H1 (cell line): ENCODE measurements around the gene PTPRG. TPM values are rescaled to one million over a fixed set of nuclear protein-coding genes. Genes with fewer than 3 reads are reported as not detected.

Experiments used
- CTCF ChIA-PET: fragments of 300-600 bp; sonication (Branson Sonifier 250); formaldehyde crosslinking; loops from one replicate; lab custom pipeline; 2021; ENCODE audit not compliant: partially characterized antibody; lab: Charles Lee
- POLR2A ChIA-PET: fragments of 300-600 bp; sonication (Branson Sonifier 250); formaldehyde crosslinking; loops from one replicate; lab custom pipeline; 2021; ENCODE audit warnings: inconsistent platforms; ENCODE audit not compliant: partially characterized antibody; lab: Charles Lee
- DNase-seq, 2 experiments: peaks; one replicate each; pipeline versions ENCODE4 v3.0.0 to v3.0.0-alpha.2; 2010 to 2022; ENCODE audit warnings: low spot score in 2 of 2, low read depth in 1 of 2, mixed read lengths in 1 of 2
- FAIRE-seq: peaks from 2 replicates; lab custom pipeline; 2011; peaks lifted over from hg19 to GRCh38; lab: Jason Lieb, UNC
- H2AFZ ChIP-seq: 2 replicates; pipeline ENCODE4 v1.8.1; 2012; ENCODE audit warnings: low read length, inconsistent platforms
- H2AK5ac ChIP-seq: 2 replicates; pipeline ENCODE4 v1.6.1; 2013; ENCODE audit warnings: low read depth, low read length
- H2BK120ac ChIP-seq: replicated peaks from 2 replicates; pipeline ENCODE3; 2013; ENCODE audit warnings: low read depth, low read length, inconsistent platforms
- H2BK12ac ChIP-seq: 2 replicates; pipeline ENCODE4 v1.6.1; 2013; ENCODE audit warnings: low read depth, low read length
- H2BK15ac ChIP-seq: 2 replicates; pipeline ENCODE4 v1.6.1; 2013; ENCODE audit warnings: low read length
- H2BK20ac ChIP-seq: 2 replicates; pipeline ENCODE4 v1.6.1; 2013; ENCODE audit warnings: low read length
- H2BK5ac ChIP-seq: 2 replicates; pipeline ENCODE4 v1.6.1; 2013; ENCODE audit warnings: low read depth, low read length
- H3K14ac ChIP-seq: 2 replicates; pipeline ENCODE4 v1.6.1; 2013; ENCODE audit warnings: inconsistent platforms; ENCODE audit not compliant: insufficient read length
- H3K18ac ChIP-seq: 2 replicates; pipeline ENCODE4 v1.6.1; 2013; ENCODE audit warnings: low read length; ENCODE audit errors: extremely low read depth
- H3K23ac ChIP-seq: 2 replicates; pipeline ENCODE4 v1.6.1; 2013; ENCODE audit warnings: inconsistent platforms; ENCODE audit not compliant: insufficient read length
- H3K23me2 ChIP-seq: 2 replicates; pipeline ENCODE4 v1.6.1; 2013; ENCODE audit warnings: low read depth, low read length
- H3K27ac ChIP-seq: 2 replicates; pipeline ENCODE4 v1.6.1; 2011; ENCODE audit warnings: low read depth, low read length, inconsistent platforms
- H3K27me3 ChIP-seq, 4 experiments: replicated peaks in 1 of 4; 1 replicate in 1 of 4; 2 replicates in 3 of 4; pipeline versions ENCODE4 v1.6.1 to v1.8.1; 2011 to 2013; ENCODE audit warnings: low read length in 3 of 4, mild to moderate bottlenecking in 3 of 4, inconsistent platforms in 2 of 4, mixed read lengths in 2 of 4, moderate library complexity in 1 of 4; ENCODE audit not compliant: control insufficient read depth in 3 of 4, insufficient read depth in 3 of 4; ENCODE audit errors: extremely low read depth in 1 of 4
- H3K36me3 ChIP-seq, 4 experiments: 2 replicates each; pipeline versions ENCODE4 v1.6.1 to v1.8.1; 2011 to 2013; ENCODE audit warnings: mild to moderate bottlenecking in 4 of 4, low read length in 3 of 4, moderate library complexity in 2 of 4, control low read depth in 1 of 4, inconsistent platforms in 1 of 4; ENCODE audit not compliant: insufficient read depth in 4 of 4, control insufficient read depth in 2 of 4
- H3K4ac ChIP-seq: replicated peaks from 2 replicates; pipeline ENCODE3; 2013; ENCODE audit warnings: low read length, low read depth, mixed read lengths, inconsistent platforms; ENCODE audit not compliant: insufficient read length
- H3K4me1 ChIP-seq, 4 experiments: replicated peaks in 1 of 4; 1 replicate in 1 of 4; 2 replicates in 3 of 4; pipeline versions ENCODE4 v1.6.1 to v1.8.1; 2011 to 2013; ENCODE audit warnings: low read length in 3 of 4, inconsistent platforms in 2 of 4, mixed read lengths in 1 of 4; ENCODE audit not compliant: insufficient read depth in 4 of 4, control insufficient read depth in 3 of 4
- H3K4me2 ChIP-seq, 2 experiments: 2 replicates each; pipeline versions ENCODE4 v1.6.1 to v1.8.1; 2011 to 2013; ENCODE audit warnings: low read depth in 2 of 2, low read length in 2 of 2, control low read depth in 1 of 2, inconsistent platforms in 1 of 2, mild to moderate bottlenecking in 1 of 2; ENCODE audit not compliant: insufficient read depth in 1 of 2
- H3K4me3 ChIP-seq, 4 experiments: fragments of 200-600, 300-600 bp in 1 of 4; sonication (generic), shearing (Covaris generic), sonication (Bioruptor Twin) in 1 of 4; 2 replicates each; pipeline versions ENCODE4 v1.5.1 to v1.8.1; 2011 to 2016; ENCODE audit warnings: low read length in 4 of 4, low read depth in 3 of 4, control low read depth in 2 of 4, inconsistent platforms in 2 of 4, mild to moderate bottlenecking in 2 of 4, mixed read lengths in 1 of 4, moderate library complexity in 1 of 4; ENCODE audit not compliant: insufficient read depth in 2 of 4; ENCODE audit errors: extremely low read depth in 1 of 4
- H3K56ac ChIP-seq: replicated peaks from 2 replicates; pipeline ENCODE3; 2013; ENCODE audit warnings: low read depth, mild to moderate bottlenecking, mixed read lengths, low read length, inconsistent platforms; ENCODE audit not compliant: insufficient read length
- H3K79me1 ChIP-seq: 2 replicates; pipeline ENCODE4 v1.6.1; 2013; ENCODE audit warnings: low read depth, low read length, control low read depth
- H3K79me2 ChIP-seq, 2 experiments: 2 replicates each; pipeline versions ENCODE4 v1.6.1 to v1.8.1; 2012 to 2013; ENCODE audit warnings: low read length in 2 of 2, mild to moderate bottlenecking in 2 of 2, inconsistent platforms in 1 of 2; ENCODE audit not compliant: insufficient read depth in 2 of 2, control insufficient read depth in 1 of 2
- H3K9ac ChIP-seq, 4 experiments: replicated peaks in 1 of 4; 1 replicate in 1 of 4; 2 replicates in 3 of 4; pipeline versions ENCODE4 v1.6.1 to v1.8.1; 2011 to 2013; ENCODE audit warnings: low read depth in 3 of 4, low read length in 3 of 4, control low read depth in 2 of 4, mild to moderate bottlenecking in 2 of 4, moderate library complexity in 2 of 4, inconsistent platforms in 1 of 4; ENCODE audit errors: extremely low read depth in 1 of 4
- H3K9me3 ChIP-seq, 2 experiments: 2 replicates each; pipeline versions ENCODE4 v1.6.1 to v1.8.1; 2012 to 2013; ENCODE audit warnings: mild to moderate bottlenecking in 2 of 2, moderate library complexity in 2 of 2, control low read depth in 1 of 2, inconsistent platforms in 1 of 2, low read depth in 1 of 2, low read length in 1 of 2, mixed read lengths in 1 of 2; ENCODE audit not compliant: insufficient read depth in 2 of 2
- H4K20me1 ChIP-seq, 2 experiments: replicated peaks in 1 of 2; 2 replicates each; pipeline versions ENCODE3 to v1.8.1; 2011 to 2013; ENCODE audit warnings: inconsistent platforms in 2 of 2, low read length in 2 of 2, mild to moderate bottlenecking in 1 of 2; ENCODE audit not compliant: insufficient read depth in 2 of 2, control insufficient read depth in 1 of 2
- H4K5ac ChIP-seq: 2 replicates; pipeline ENCODE4 v1.6.1; 2013; ENCODE audit warnings: low read length, low read depth, mixed read lengths, inconsistent platforms; ENCODE audit not compliant: insufficient read length
- H4K8ac ChIP-seq: 2 replicates; pipeline ENCODE4 v1.8.0; 2013; ENCODE audit warnings: mild to moderate bottlenecking, moderate library complexity, low read length, inconsistent platforms; ENCODE audit not compliant: insufficient read depth; ENCODE audit errors: extremely low read depth
- H4K91ac ChIP-seq: replicated peaks from 2 replicates; pipeline ENCODE3; 2013; ENCODE audit warnings: low read length, mixed read lengths, inconsistent platforms; ENCODE audit not compliant: insufficient read length
- ASH2L ChIP-seq: fragments of 200-600, 300-600 bp; sonication (generic); IDR thresholded peaks from one replicate; pipeline ENCODE4 v1.7.1; 2017; ENCODE audit warnings: low read length
- BRCA1 ChIP-seq: IDR thresholded peaks from 2 replicates; pipeline ENCODE4 v1.6.1; 2012; ENCODE audit warnings: low read depth, low read length, improper control_type of control experiment
- CBX5 ChIP-seq: fragments of 300-800, 300-1000 bp; sonication (generic); IDR thresholded peaks from 2 replicates; pipeline ENCODE4 v1.7.1; 2016; ENCODE audit warnings: antibody characterized with exemption, low read length, low read depth
- GTF2F1 ChIP-seq: IDR thresholded peaks from 2 replicates; pipeline ENCODE4 v1.6.1; 2012; ENCODE audit warnings: low read depth, low read length, improper control_type of control experiment, borderline replicate concordance
- MAX ChIP-seq: IDR thresholded peaks from 2 replicates; pipeline ENCODE4 v1.6.1; 2012; ENCODE audit warnings: inconsistent platforms
- NRF1 ChIP-seq: IDR thresholded peaks from 2 replicates; pipeline ENCODE4 v1.6.1; 2011; ENCODE audit warnings: mild to moderate bottlenecking, low read depth, low read length, improper control_type of control experiment
- POU5F1 ChIP-seq: IDR thresholded peaks from 2 replicates; pipeline ENCODE4 v1.6.1; 2011; ENCODE audit warnings: low read depth, mild to moderate bottlenecking, low read length, moderate library complexity
- WGBS, 2 experiments: shearing (Covaris generic) in 1 of 2; methylation state at CpG; one replicate each; pipeline versions ENCODE4 v1.1.6 to v1.1.7; 2013 to 2015; ENCODE audit warnings: low lambda C conversion rate in 2 of 2, mixed read lengths in 2 of 2, inconsistent platforms in 1 of 2, low coverage in 1 of 2, missing lambda C conversion rate in 1 of 2; ENCODE audit not compliant: insufficient replicate concordance in 2 of 2, insufficient coverage in 1 of 2, insufficient read length in 1 of 2; ENCODE audit errors: extremely low coverage in 1 of 2, missing lambda C conversion rate in 1 of 2; 5-methylcytosine and 5-hydroxymethylcytosine counted together
- polyA plus RNA-seq, 7 experiments: library from polyadenylated mRNA; depleted of rRNA in 3 of 7; stranded (reverse) in 5 of 7; unstranded in 2 of 7; fragments of >200 nt in 5 of 7; fragments of 200-250 nt in 2 of 7; gene quantifications; 1 replicate in 5 of 7; 2 replicates in 1 of 7; 4 replicates in 1 of 7; pipeline versions ENCODE4 v1.2.1 to v1.2.3, GENCODE V29; 2011 to 2013; ENCODE audit warnings: missing spikeins in 2 of 7, mixed read lengths in 2 of 7
- total RNA-seq: library from RNA; stranded (reverse); fragmentation: NEBNext Ultra II Directional; extraction: Animal tissue kit (Norgen Biotek cat#: 25700); gene quantifications from 2 replicates; pipeline ENCODE4 v1.2.1, GENCODE V29; 2021

Gene PTPRG
- total and polyA plus RNA-seq, 2 of the 8 experiments (the other 6 are each of a cell fraction or from before 2014, with no cell fraction given), result 23.3 to 96.2 TPM

GRCh38 chr3:61943975-61944374, 382.6 kb downstream of the PTPRG start:
- Histone ChIP-seq H3K4me1 (peaks cover 7 to 32% (median 21%) of the 10 kb centered on the region in 4 experiments; a peak in 6 of 7 replicates), H2BK20ac (no peak overlapping the region), H2BK120ac (no peak overlapping the region), H3K4me2 (no peak overlapping the region), H2BK15ac (no peak overlapping the region), H4K20me1 (peaks cover 0 to 3% of the 10 kb centered on the region in 2 experiments), H2AFZ (no peak overlapping the region), H3K4ac (no peak overlapping the region), H4K5ac (no peak overlapping the region), H3K9ac (no peak overlapping the region; a peak in 1 of 7 replicates), H2BK12ac (no peak overlapping the region), H3K79me1 (peaks cover 2% of the 10 kb centered on the region; the same call in 1 of the 2 replicates), H3K23me2 (peaks cover 2% of the 10 kb centered on the region; the same call in 1 of the 2 replicates), H3K27me3 (no peaks in the 10 kb centered on the region), H3K18ac (no peak overlapping the region; the same call in 1 of the 2 replicates), H2BK5ac (no peak overlapping the region), H3K79me2 (peaks cover 3 to 71% of the 10 kb centered on the region in 2 experiments; a peak in 3 of 4 replicates), H3K9me3 (no peaks in the 10 kb centered on the region), H3K36me3 (no peaks in the 10 kb centered on the region), H4K8ac (no peak overlapping the region), H3K23ac (no peak overlapping the region), H3K27ac (no peak overlapping the region; the same call in 1 of the 2 replicates), H3K14ac (no peak overlapping the region), H3K56ac (no peak overlapping the region), H2AK5ac (no peak overlapping the region), H3K4me3 (no peak overlapping the region), H4K91ac (no peak overlapping the region)
- ChIA-PET CTCF (interaction anchor here (4.6 kb wide), 1 partner anchor 9 kb away, joined by 38 read pairs; no protein-coding TSS in a partner anchor), POLR2A (interaction anchor here (1.2 kb wide), 1 partner anchor 383 kb away, joined by 4 read pairs; the partner anchor contains the start of gene PTPRG)
- 83% methylated on average over 4 of the region's 4 CpGs; no CpG with 5 or more reads in 1 of the 2 experiments for WGBS, 2 experiments
- no peak for DNase-seq
- FAIRE-seq, result no peak
- no peak for TF ChIP-seq BRCA1
- no peak for TF ChIP-seq ASH2L
- no peak for TF ChIP-seq MAX
- TF ChIP-seq NRF1, result no peak
- no peak for TF ChIP-seq CBX5
- no peak for TF ChIP-seq POU5F1
- no peak for TF ChIP-seq GTF2F1
